H1 (cell line): ENCODE measurements around the gene BRK1. TPM values are rescaled to one million over a fixed set of nuclear protein-coding genes. Genes with fewer than 3 reads are reported as not detected.

Experiments
- CTCF ChIA-PET: fragments of 300-600 bp; sonication (Branson Sonifier 250); formaldehyde crosslinking; loops from one replicate; lab custom pipeline; 2021; ENCODE audit not compliant: partially characterized antibody; lab: Charles Lee
- POLR2A ChIA-PET: fragments of 300-600 bp; sonication (Branson Sonifier 250); formaldehyde crosslinking; loops from one replicate; lab custom pipeline; 2021; ENCODE audit warnings: inconsistent platforms; ENCODE audit not compliant: partially characterized antibody; lab: Charles Lee
- DNase-seq, 2 experiments: peaks; one replicate each; pipeline versions ENCODE4 v3.0.0 to v3.0.0-alpha.2; 2010 to 2022; ENCODE audit warnings: low spot score in 2 of 2, low read depth in 1 of 2, mixed read lengths in 1 of 2
- FAIRE-seq: peaks from 2 replicates; lab custom pipeline; 2011; peaks lifted over from hg19 to GRCh38; lab: Jason Lieb, UNC
- H2AFZ ChIP-seq: 2 replicates; pipeline ENCODE4 v1.8.1; 2012; ENCODE audit warnings: low read length, inconsistent platforms
- H2AK5ac ChIP-seq: 2 replicates; pipeline ENCODE4 v1.6.1; 2013; ENCODE audit warnings: low read depth, low read length
- H2BK120ac ChIP-seq: replicated peaks from 2 replicates; pipeline ENCODE3; 2013; ENCODE audit warnings: low read depth, low read length, inconsistent platforms
- H2BK12ac ChIP-seq: 2 replicates; pipeline ENCODE4 v1.6.1; 2013; ENCODE audit warnings: low read depth, low read length
- H2BK15ac ChIP-seq: 2 replicates; pipeline ENCODE4 v1.6.1; 2013; ENCODE audit warnings: low read length
- H2BK20ac ChIP-seq: 2 replicates; pipeline ENCODE4 v1.6.1; 2013; ENCODE audit warnings: low read length
- H2BK5ac ChIP-seq: 2 replicates; pipeline ENCODE4 v1.6.1; 2013; ENCODE audit warnings: low read depth, low read length
- H3K14ac ChIP-seq: 2 replicates; pipeline ENCODE4 v1.6.1; 2013; ENCODE audit warnings: inconsistent platforms; ENCODE audit not compliant: insufficient read length
- H3K18ac ChIP-seq: 2 replicates; pipeline ENCODE4 v1.6.1; 2013; ENCODE audit warnings: low read length; ENCODE audit errors: extremely low read depth
- H3K23ac ChIP-seq: 2 replicates; pipeline ENCODE4 v1.6.1; 2013; ENCODE audit warnings: inconsistent platforms; ENCODE audit not compliant: insufficient read length
- H3K23me2 ChIP-seq: 2 replicates; pipeline ENCODE4 v1.6.1; 2013; ENCODE audit warnings: low read depth, low read length
- H3K27ac ChIP-seq: 2 replicates; pipeline ENCODE4 v1.6.1; 2011; ENCODE audit warnings: low read depth, low read length, inconsistent platforms
- H3K27me3 ChIP-seq, 4 experiments: replicated peaks in 1 of 4; 1 replicate in 1 of 4; 2 replicates in 3 of 4; pipeline versions ENCODE4 v1.6.1 to v1.8.1; 2011 to 2013; ENCODE audit warnings: low read length in 3 of 4, mild to moderate bottlenecking in 3 of 4, inconsistent platforms in 2 of 4, mixed read lengths in 2 of 4, moderate library complexity in 1 of 4; ENCODE audit not compliant: control insufficient read depth in 3 of 4, insufficient read depth in 3 of 4; ENCODE audit errors: extremely low read depth in 1 of 4
- H3K36me3 ChIP-seq, 4 experiments: 2 replicates each; pipeline versions ENCODE4 v1.6.1 to v1.8.1; 2011 to 2013; ENCODE audit warnings: mild to moderate bottlenecking in 4 of 4, low read length in 3 of 4, moderate library complexity in 2 of 4, control low read depth in 1 of 4, inconsistent platforms in 1 of 4; ENCODE audit not compliant: insufficient read depth in 4 of 4, control insufficient read depth in 2 of 4
- H3K4ac ChIP-seq: replicated peaks from 2 replicates; pipeline ENCODE3; 2013; ENCODE audit warnings: low read length, low read depth, mixed read lengths, inconsistent platforms; ENCODE audit not compliant: insufficient read length
- H3K4me1 ChIP-seq, 4 experiments: replicated peaks in 1 of 4; 1 replicate in 1 of 4; 2 replicates in 3 of 4; pipeline versions ENCODE4 v1.6.1 to v1.8.1; 2011 to 2013; ENCODE audit warnings: low read length in 3 of 4, inconsistent platforms in 2 of 4, mixed read lengths in 1 of 4; ENCODE audit not compliant: insufficient read depth in 4 of 4, control insufficient read depth in 3 of 4
- H3K4me2 ChIP-seq, 2 experiments: 2 replicates each; pipeline versions ENCODE4 v1.6.1 to v1.8.1; 2011 to 2013; ENCODE audit warnings: low read depth in 2 of 2, low read length in 2 of 2, control low read depth in 1 of 2, inconsistent platforms in 1 of 2, mild to moderate bottlenecking in 1 of 2; ENCODE audit not compliant: insufficient read depth in 1 of 2
- H3K4me3 ChIP-seq, 4 experiments: fragments of 200-600, 300-600 bp in 1 of 4; sonication (generic), shearing (Covaris generic), sonication (Bioruptor Twin) in 1 of 4; 2 replicates each; pipeline versions ENCODE4 v1.5.1 to v1.8.1; 2011 to 2016; ENCODE audit warnings: low read length in 4 of 4, low read depth in 3 of 4, control low read depth in 2 of 4, inconsistent platforms in 2 of 4, mild to moderate bottlenecking in 2 of 4, mixed read lengths in 1 of 4, moderate library complexity in 1 of 4; ENCODE audit not compliant: insufficient read depth in 2 of 4; ENCODE audit errors: extremely low read depth in 1 of 4
- H3K56ac ChIP-seq: replicated peaks from 2 replicates; pipeline ENCODE3; 2013; ENCODE audit warnings: low read depth, mild to moderate bottlenecking, mixed read lengths, low read length, inconsistent platforms; ENCODE audit not compliant: insufficient read length
- H3K79me1 ChIP-seq: 2 replicates; pipeline ENCODE4 v1.6.1; 2013; ENCODE audit warnings: low read depth, low read length, control low read depth
- H3K79me2 ChIP-seq, 2 experiments: 2 replicates each; pipeline versions ENCODE4 v1.6.1 to v1.8.1; 2012 to 2013; ENCODE audit warnings: low read length in 2 of 2, mild to moderate bottlenecking in 2 of 2, inconsistent platforms in 1 of 2; ENCODE audit not compliant: insufficient read depth in 2 of 2, control insufficient read depth in 1 of 2
- H3K9ac ChIP-seq, 4 experiments: replicated peaks in 1 of 4; 1 replicate in 1 of 4; 2 replicates in 3 of 4; pipeline versions ENCODE4 v1.6.1 to v1.8.1; 2011 to 2013; ENCODE audit warnings: low read depth in 3 of 4, low read length in 3 of 4, control low read depth in 2 of 4, mild to moderate bottlenecking in 2 of 4, moderate library complexity in 2 of 4, inconsistent platforms in 1 of 4; ENCODE audit errors: extremely low read depth in 1 of 4
- H3K9me3 ChIP-seq, 2 experiments: 2 replicates each; pipeline versions ENCODE4 v1.6.1 to v1.8.1; 2012 to 2013; ENCODE audit warnings: mild to moderate bottlenecking in 2 of 2, moderate library complexity in 2 of 2, control low read depth in 1 of 2, inconsistent platforms in 1 of 2, low read depth in 1 of 2, low read length in 1 of 2, mixed read lengths in 1 of 2; ENCODE audit not compliant: insufficient read depth in 2 of 2
- H4K20me1 ChIP-seq, 2 experiments: replicated peaks in 1 of 2; 2 replicates each; pipeline versions ENCODE3 to v1.8.1; 2011 to 2013; ENCODE audit warnings: inconsistent platforms in 2 of 2, low read length in 2 of 2, mild to moderate bottlenecking in 1 of 2; ENCODE audit not compliant: insufficient read depth in 2 of 2, control insufficient read depth in 1 of 2
- H4K5ac ChIP-seq: 2 replicates; pipeline ENCODE4 v1.6.1; 2013; ENCODE audit warnings: low read length, low read depth, mixed read lengths, inconsistent platforms; ENCODE audit not compliant: insufficient read length
- H4K8ac ChIP-seq: 2 replicates; pipeline ENCODE4 v1.8.0; 2013; ENCODE audit warnings: mild to moderate bottlenecking, moderate library complexity, low read length, inconsistent platforms; ENCODE audit not compliant: insufficient read depth; ENCODE audit errors: extremely low read depth
- H4K91ac ChIP-seq: replicated peaks from 2 replicates; pipeline ENCODE3; 2013; ENCODE audit warnings: low read length, mixed read lengths, inconsistent platforms; ENCODE audit not compliant: insufficient read length
- TAF7 ChIP-seq: optimal IDR thresholded peaks from 2 replicates; pipeline ENCODE3; 2011; ENCODE audit warnings: low read depth, mild to moderate bottlenecking, inconsistent platforms, low read length, moderate library complexity, borderline replicate concordance
- WGBS, 2 experiments: shearing (Covaris generic) in 1 of 2; methylation state at CpG; one replicate each; pipeline versions ENCODE4 v1.1.6 to v1.1.7; 2013 to 2015; ENCODE audit warnings: low lambda C conversion rate in 2 of 2, mixed read lengths in 2 of 2, inconsistent platforms in 1 of 2, low coverage in 1 of 2, missing lambda C conversion rate in 1 of 2; ENCODE audit not compliant: insufficient replicate concordance in 2 of 2, insufficient coverage in 1 of 2, insufficient read length in 1 of 2; ENCODE audit errors: extremely low coverage in 1 of 2, missing lambda C conversion rate in 1 of 2; 5-methylcytosine and 5-hydroxymethylcytosine counted together
- polyA plus RNA-seq, 7 experiments: library from polyadenylated mRNA; depleted of rRNA in 3 of 7; stranded (reverse) in 5 of 7; unstranded in 2 of 7; fragments of >200 nt in 5 of 7; fragments of 200-250 nt in 2 of 7; gene quantifications; 1 replicate in 5 of 7; 2 replicates in 1 of 7; 4 replicates in 1 of 7; pipeline versions ENCODE4 v1.2.1 to v1.2.3, GENCODE V29; 2011 to 2013; ENCODE audit warnings: missing spikeins in 2 of 7, mixed read lengths in 2 of 7
- total RNA-seq: library from RNA; stranded (reverse); fragmentation: NEBNext Ultra II Directional; extraction: Animal tissue kit (Norgen Biotek cat#: 25700); gene quantifications from 2 replicates; pipeline ENCODE4 v1.2.1, GENCODE V29; 2021

The BRK1 gene
- total and polyA plus RNA-seq, 2 of the 8 experiments (the other 6 are each of a cell fraction or from before 2014, with no cell fraction given) = 137 to 164 TPM

DNA sequence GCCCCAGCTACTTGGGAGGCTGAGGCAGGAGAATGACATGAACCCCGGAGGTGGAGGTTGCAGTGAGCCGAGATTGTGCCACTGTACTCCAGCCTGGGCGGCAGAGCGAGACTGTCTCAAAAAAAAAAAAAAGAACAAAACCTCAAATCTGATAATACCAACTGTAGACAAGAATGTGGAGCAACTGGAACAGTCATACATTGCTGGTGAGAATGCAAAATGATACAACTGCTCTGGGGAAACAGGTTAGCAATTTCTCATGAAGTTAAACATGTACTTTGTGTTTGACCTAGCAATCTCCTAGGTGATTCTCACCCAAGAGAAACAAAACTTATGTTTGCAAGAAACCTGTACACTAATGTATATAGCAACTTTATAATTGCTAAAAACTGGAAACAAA lies 21.7 kb downstream of the BRK1 start:
- peaks cover 2% of the 10 kb centered on the region; the same call in 1 of the 2 replicates for H3K23me2 ChIP-seq
- H2BK12ac ChIP-seq = no peak overlapping the region
- DNase-seq (no peak), FAIRE-seq (no peak)
- no peaks in the 10 kb centered on the region for H3K79me2 ChIP-seq
- no peak overlapping the region for H4K5ac ChIP-seq
- H3K27ac ChIP-seq = no peak overlapping the region
- no peak overlapping the region for H3K9ac ChIP-seq
- H3K14ac ChIP-seq = no peak overlapping the region
- H2AK5ac ChIP-seq = no peak overlapping the region
- H3K18ac ChIP-seq = no peak overlapping the region
- no peak overlapping the region for H3K4ac ChIP-seq
- no peak overlapping the region for H2BK5ac ChIP-seq
- H3K9me3 ChIP-seq = peaks cover 0 to 7% of the 10 kb centered on the region in 2 experiments; a peak in 1 of 4 replicates
- H2BK20ac ChIP-seq = no peak overlapping the region
- no peak overlapping the region for H2BK120ac ChIP-seq
- CTCF ChIA-PET = interaction anchor here (1.1 kb wide), 1 partner anchor 125 kb away, joined by 3 read pairs; no protein-coding TSS in a partner anchor
- no peak overlapping the region for H4K91ac ChIP-seq
- no peak overlapping the region for H4K8ac ChIP-seq
- H3K4me1 ChIP-seq = no peaks in the 10 kb centered on the region
- POLR2A ChIA-PET = interaction anchor here (0.6 kb wide), 1 partner anchor 18 kb away, joined by 3 read pairs; no protein-coding TSS in a partner anchor
- H3K79me1 ChIP-seq = no peaks in the 10 kb centered on the region
- no peak overlapping the region for H2BK15ac ChIP-seq
- H3K27me3 ChIP-seq = no peaks in the 10 kb centered on the region
- H3K56ac ChIP-seq = no peak overlapping the region
- H3K4me2 ChIP-seq = no peak overlapping the region
- H3K4me3 ChIP-seq = no peak overlapping the region
- H3K23ac ChIP-seq = no peak overlapping the region
- WGBS, 2 experiments = 92% methylated on average over 2 of the region's 4 CpGs; no CpG with 5 or more reads in 1 of the 2 experiments
- H2AFZ ChIP-seq = no peak overlapping the region
- H4K20me1 ChIP-seq = no peaks in the 10 kb centered on the region
- TF ChIP-seq TAF7 = no peak
- H3K36me3 ChIP-seq = no peaks in the 10 kb centered on the region
